NOMO-1 treated with dmso at 0.1 percent for 144 hours (cell line): Measurements from ENCODE around the gene DNAAF6.
A peak's percentile ranks its signal among the peaks of the same experiment; 100 is the strongest.
"Not testable (repeated sequence)": the region's sequence is repeated elsewhere in the genome, so short reads cannot be mapped to it uniquely, and the experiment has no call there.

Source experiments
- DNase-seq: peaks from one replicate; lab custom pipeline; 2025; ENCODE audit not compliant: unreplicated experiment; lab: John Stamatoyannopoulos, UW

The DNAAF6 gene

DNA sequence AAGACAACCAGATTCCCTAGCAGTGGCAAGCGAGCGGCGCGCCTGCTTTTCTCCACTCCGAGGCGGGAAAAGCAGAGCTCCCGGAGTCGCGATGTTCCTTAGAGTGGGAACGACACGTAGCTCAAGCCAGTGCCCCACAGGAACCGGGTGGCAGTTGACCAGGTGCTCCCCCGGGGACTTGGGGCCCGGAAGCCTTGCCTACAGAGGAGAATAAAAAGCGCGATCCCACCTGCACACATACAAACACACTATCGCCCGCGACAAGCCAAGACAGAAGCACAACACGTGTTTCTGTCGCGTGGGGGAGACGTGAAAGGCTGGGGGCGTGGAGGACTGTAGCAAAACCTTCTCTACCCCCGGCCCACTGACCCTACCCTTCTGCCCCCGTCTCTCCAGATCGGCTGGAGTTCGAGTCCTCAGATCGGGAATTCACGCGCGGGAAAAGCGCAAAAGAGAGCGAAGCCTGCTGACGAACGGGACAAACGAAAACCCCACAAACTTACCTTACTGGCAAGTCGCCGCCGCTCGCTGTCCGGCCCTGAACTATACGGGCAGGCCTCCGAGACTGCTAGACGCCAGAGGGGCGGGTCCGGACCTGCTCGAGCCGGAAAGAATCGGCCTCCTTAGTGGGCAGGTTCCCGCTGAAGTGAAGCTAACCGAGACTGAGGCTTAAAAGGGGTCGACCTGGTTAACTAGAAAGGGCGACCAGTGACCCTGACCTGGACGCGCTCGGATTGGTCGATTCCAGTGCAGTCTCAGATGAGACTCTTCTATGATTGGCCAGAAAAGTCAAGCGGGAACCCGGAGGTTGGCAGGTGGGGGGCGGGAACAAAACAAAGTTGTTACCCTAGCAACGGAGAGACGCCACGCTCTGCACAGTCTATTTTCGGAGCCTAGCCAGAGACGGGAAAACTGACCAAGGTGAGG is at the start of gene DNAAF6, which contains the start of gene NUP62CL:
DNAAF6 (plus strand) TSS at position 842 of the 927 bp plus-strand sequence. CDS start 6,265 bp downstream, outside the sequence.
NUP62CL (minus strand) TSS at position 664 of the 927 bp plus-strand sequence. CDS start 31,287 bp downstream, outside the sequence.
- DNase-seq: peak; percentile 42

DNA sequence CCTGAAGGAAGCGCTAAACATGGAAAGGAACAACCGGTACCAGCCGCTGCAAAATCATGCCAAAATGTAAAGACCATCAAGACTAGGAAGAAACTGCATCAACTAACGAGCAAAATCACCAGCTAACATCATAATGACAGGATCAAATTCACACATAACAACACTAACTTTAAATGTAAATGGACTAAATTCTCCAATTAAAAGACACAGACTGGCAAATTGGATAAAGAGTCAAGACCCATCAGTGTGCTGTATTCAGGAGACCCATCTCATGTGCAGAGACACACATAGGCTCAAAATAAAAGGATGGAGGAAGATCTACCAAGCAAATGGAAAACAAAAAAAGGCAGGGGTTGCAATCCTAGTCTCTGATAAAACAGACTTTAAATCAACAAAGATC is 48.8 kb upstream of the DNAAF6 start:
- DNase-seq: not testable (repeated sequence)

DNA sequence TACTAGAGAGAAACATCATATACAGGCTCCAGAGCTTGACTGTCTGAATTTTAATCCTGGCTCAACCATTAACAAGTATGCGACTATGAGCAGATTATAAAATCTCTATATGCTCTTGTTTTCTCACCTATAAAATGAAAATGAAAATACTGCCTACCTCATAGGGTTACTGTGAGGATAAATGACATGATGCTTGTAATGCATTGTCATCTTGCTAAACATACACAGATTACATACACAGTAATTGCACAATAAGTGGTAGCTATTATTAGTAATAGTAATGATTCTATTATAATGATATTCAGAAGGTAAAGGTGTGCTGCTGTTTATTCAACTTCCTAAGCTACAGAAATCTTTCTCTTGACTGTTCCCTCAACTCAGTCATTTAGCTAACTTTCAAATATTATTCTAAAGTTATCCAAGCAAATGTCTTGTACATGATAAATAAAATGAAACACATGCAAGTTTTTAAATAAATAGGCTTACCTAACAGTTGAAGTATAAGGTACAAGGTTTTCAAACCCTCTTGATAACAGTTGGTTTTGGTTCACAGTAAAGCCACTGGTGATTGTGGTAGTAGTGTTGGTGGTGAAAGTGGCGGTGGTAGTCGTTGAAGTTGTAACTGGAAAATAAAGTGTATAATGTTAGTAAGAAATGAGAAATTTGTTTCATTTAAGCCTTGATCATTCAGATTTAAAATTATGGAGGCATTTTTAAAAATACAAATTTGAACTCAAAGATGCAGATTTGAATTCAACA is 39.1 kb upstream of the DNAAF6 start:
- DNase-seq: no peak

DNA sequence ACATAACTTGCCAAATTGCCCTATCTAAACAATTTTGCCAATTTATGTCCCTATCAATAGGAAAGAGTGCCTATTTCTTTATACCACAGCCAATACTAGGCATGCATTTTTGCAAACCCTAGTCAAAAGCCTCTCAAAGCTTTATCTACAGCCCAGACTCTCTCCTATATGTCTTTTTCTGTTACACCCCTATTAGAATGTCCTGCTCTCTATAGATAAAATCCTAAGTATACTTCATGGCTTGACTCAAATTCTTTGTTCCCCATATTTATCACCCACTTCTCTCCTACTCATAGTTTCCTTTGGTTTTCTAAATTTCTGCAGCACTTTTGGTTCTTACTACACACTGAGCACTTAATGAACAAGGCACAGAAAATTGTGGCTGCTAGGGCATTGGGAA is 38.2 kb upstream of the DNAAF6 start:
- no peak for DNase-seq

DNA sequence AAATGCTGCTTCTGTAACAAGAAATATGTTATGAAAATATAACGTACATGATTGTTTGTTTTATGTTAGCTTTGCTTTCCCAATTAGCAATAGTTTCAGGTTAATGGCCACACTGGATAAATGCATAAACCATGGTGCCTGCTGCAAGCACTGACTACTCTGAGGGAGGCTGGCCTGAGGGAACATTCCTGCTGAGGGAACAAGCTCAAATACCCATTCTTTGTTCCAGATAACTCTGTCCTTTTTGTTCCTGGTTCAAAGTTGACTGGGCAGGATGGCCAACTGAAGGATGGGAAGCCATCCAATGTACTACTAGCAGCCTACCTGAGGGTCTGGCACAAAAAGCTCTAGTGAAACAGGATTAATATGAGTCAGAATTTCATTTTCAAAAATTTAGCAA is 37.7 kb upstream of the DNAAF6 start:
- DNase-seq: no peak

DNA sequence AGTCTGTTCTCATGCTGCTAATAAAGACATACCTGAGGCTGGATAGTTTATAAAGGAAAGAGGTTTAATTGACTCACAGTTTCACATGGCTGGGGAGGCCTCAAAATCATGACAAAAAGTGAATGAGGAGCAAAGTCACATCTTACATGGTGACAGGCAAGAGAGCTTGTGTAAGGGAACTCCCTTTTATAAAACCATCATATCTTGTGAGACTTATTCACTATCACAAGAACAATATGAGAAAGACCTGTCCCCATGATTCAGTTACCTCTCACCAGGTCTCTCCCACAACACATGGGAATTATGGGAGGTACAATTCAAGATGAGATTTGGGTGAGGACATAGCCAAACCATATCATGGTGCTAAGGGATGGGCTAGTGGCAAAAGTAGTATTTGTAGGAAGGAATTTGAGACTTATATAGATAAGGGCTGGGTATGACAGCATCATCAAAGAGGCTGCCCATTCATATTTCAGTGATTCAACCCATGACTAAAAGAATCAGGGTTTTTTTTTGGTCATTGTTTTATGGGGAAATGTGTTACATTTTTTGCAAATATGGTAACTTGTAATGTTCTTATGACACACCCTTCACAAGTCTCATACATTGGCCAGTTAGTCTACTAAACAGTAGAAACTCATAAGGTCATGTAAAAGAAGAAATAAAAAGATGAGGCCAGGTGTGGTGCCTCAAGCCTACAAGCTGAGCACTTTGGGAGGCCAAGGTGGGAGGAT is 34.9 kb upstream of the DNAAF6 start:
- DNase-seq: no peak

DNA sequence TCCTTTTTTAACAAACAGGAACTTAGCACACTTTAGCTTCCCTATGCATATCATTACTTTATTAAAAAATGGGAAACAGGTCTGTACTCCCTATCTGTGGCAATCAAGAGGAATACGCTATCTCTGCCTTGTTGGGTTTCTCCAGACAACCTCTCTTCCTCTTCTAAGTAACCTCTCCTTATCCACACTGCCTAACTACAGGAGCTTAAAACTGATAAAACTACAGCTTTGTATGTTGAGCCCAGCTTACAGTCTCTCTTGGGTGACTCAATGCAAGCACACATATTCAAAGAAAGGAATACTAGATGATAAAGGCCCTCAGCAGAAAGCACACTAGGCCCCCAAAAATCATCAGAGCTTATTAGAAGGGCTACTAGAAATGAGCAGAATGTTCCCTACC is 9.1 kb upstream of the DNAAF6 start:
- no peak for DNase-seq

DNA sequence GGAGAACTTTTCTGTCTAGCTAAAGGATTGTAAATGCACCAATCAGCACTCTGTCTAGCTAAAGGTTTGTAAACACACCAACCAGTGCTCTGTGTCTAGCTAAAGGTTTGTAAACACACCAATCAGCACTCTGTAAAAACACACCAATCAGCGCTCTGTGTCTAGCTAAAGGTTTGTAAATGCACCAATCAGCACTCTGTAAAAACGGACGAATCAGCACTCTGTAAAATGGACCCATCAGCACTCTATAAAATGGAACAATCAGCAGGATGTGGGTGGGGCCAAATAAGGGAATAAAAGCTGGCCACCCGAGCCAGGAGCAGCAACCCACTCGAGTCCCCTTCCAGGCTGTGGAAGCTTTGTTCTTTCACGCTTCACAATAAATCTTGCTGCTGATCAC is 8.3 kb upstream of the DNAAF6 start:
- not testable (repeated sequence) for DNase-seq

DNA sequence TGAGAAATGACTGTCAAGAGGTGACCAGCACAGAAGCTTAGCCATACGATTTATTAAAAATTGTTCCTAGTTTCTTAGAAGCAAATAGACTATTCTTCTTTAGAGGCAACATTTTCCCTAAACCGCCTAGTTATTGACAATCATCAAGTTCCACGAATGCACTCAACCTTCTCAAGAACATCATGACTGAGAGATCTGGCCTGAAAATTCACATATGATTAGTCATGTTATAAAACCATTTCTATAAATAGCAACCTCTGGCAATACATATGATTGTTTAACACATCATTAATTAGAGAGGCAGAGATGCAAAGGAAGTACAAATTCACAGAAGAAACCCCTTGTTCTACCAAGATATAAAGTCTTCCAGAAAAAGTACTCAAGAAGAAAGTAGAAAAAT is 6.9 kb upstream of the DNAAF6 start:
- no peak for DNase-seq

DNA sequence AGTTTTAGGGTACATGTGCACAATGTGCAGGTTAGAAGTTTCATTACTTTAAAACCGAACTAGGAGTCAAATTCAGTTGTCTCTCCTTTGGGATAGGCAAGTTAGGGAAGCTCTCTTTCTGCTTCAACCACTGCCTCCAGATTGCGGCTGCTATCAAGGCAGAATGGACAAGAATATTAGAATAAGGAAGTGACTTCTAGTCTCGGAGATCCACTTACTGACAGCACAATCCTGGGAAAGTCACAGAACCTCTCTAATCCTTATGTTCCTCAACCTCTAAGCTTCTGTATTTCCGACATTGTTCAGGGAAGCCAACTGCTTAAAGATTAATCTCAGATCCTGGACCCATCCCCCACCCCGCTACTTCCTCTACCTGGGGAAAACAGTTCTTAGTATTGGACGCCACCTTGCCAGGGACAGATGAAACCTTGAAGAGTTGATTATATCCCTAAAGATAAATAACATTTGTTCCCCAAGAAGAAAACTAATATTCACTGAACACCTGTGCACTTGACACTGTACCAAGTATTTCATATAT is 2.3 kb upstream of the DNAAF6 start:
- no peak for DNase-seq

DNA sequence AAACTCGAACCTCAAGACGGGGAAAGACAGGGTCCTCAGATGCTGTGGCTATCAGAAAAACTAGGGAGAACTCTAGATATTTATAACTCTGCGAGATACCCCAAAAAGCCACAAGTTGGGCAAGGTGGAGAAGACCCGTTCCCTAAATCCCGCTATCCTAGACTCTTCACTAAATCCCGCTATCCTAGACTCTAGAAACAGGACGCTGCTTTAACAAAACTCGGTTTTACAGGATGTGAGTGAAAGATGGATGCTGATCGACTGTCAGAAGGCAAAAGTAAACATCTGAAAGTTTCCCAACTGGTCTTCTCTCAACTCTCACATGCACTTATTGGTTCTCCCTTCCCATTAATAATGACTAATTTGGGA is 270 bp downstream of the DNAAF6 start:
- DNase-seq: no peak

DNA sequence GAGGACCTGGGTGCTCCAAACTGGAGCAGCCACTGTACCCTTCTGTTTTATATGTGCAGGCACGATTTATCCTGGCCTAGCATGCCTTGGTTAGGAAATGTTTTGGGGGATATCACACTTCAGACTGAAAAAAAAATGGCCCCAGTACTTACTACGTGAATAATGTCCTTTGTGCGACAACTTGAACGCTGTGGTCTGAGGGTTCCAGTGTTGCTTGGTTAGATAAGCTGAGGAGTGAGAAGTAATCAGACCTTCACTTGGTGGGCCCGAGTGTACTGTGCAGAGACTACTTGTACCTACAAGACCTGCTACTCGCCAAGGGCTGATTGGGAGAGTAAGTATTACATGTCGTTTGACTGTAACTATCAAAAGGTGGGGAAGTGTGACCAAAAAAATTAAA is 678 bp downstream of the DNAAF6 start:
- no peak for DNase-seq

DNA sequence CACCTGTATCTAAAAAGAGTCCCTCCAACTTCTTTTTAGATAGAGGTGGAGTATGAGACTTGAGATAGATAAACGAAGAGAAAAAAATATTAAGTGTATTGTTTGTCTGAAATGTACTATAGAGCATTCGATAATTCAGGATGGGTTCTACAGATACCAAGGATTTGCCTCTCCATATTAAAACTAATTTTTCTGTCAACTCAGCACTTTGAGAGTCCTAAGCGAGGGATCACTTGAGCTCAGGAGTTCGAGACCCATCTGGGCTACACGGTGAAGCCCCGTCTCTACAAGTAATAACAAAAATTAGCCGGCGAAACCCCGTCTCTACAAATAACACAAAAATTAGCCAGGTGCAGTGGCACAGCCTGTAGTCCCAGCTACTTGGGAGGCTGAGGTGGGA is 1.5 kb downstream of the DNAAF6 start:
- no peak for DNase-seq

DNA sequence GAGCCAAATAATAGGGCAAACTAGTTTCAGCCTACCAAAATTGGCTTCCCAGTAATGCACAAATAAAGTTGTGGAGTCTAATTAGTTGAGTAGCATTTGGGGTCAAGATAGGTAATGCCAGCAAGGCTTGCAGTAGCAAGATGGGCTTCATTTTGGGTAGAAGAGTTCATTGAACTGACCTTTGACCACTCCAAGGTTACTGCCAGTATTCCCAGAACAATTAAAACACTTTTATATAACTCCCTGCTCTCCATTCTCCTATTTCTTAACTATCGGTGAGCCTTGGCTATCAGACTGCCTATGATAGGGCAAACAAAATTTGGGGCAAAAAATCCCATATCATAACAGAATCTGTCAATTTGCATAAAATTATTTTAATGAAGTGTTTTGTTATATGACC is 7.1 kb downstream of the DNAAF6 start:
- DNase-seq: no peak

DNA sequence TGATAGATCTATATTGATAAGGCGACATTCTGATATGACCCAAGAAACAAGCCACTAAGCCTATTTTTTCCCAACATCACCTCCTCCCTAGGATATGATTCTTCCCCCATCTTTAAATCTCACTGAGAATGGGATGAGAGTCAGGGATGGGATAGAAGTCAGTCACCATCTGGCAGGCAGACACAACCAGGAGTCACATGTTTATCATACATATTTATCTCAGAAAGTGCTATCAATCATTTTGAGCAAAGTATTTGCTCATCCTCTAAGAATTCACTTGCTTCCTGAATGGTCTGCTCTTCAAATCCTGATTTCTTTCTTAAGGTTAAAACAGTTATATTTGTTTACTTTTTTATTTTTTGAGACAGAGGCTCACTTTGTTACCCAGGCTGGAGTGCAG is 20.3 kb downstream of the DNAAF6 start:
- no peak for DNase-seq

DNA sequence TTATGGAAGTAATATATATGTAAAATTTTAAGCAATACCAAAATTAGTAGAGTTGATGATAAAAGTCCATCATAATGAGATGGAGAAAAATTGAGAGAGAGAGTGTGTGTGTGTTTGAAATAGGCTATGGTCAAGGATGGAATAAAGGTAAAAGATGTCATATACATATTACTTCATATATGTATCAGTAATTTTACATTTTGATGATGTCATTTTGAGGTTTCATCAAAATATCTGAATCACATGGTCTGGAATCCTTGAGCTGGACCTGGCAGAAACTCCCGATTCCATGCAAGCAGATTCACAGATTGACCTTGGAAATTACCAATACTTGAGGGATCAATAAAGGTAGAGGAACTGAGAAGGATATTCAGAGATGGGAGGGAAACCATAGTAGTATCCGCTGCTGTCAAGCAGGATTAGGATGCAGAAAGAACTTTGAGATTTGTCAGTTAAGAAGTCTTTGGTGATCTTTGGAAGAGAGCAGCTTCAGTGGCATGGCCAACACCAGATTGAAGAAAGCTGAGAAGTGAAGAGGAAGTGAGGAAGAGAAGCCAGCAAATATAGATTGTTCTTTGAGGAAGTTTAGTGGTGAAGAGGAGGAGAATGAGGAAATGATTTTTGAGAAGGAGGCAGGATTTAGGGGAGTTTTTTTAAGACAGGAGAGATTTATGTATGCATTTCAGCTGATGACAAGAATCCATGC is 21.5 kb downstream of the DNAAF6 start:
- DNase-seq: peak; percentile 59

DNA sequence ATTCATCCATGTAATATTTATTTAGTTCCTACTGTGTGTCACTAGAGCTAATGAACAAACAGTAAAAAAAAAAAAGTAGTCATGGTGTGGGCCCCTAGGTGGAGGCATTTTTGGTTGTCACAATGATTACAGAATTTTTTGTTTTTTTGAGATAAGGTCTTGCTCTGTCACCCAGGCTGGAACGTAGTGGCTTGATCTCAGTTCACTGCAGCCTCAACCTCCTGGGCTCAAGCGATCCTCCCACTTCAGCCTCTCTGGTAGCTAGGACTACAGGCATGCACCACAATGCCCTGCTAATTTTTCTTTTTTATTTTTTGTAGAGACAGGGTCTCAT is 22.0 kb downstream of the DNAAF6 start:
- no peak for DNase-seq

DNA sequence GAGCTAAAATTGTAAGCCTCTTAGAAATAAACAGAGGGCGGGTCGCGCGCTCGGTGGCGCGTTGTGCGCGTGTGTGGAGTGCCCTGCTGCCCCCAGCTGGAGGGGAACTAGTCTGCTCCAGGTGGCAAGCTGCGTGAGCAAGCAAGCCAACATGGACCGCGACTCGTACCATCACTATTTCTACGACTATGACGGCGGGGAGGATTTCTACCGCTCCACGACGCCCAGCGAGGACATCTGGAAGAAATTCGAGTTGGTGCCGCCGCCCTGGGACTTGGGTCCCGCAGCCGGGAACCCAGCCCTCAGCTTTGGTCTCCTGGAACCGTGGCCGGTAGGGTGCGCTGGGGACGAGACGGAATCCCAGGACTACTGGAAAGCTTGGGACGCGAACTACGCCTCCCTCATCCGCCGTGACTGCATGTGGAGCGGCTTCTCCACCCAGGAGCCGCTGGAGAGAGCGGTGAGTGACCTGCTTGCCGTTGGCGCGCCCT is 66.1 kb downstream of the DNAAF6 start:
- no peak for DNase-seq

DNA sequence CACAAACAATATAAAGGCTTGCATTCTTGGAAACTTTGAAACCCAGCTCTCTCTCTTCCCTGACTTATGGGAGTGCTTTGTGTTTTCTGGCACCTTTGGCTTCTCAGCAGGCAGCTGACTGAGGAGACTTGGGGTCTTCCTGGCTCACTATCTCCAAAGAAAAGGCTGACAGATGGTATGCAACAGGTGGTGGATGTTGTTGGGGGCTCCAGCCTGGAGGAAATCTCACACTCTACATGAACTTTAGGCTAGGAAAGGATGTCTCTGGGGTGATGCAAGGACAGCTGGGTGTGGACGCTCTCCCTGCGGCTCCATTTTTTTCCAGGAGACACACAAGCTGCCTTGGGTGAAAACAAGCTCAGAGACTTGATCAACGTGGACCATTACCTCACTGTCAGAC is 67.4 kb downstream of the DNAAF6 start:
- no peak for DNase-seq

DNA sequence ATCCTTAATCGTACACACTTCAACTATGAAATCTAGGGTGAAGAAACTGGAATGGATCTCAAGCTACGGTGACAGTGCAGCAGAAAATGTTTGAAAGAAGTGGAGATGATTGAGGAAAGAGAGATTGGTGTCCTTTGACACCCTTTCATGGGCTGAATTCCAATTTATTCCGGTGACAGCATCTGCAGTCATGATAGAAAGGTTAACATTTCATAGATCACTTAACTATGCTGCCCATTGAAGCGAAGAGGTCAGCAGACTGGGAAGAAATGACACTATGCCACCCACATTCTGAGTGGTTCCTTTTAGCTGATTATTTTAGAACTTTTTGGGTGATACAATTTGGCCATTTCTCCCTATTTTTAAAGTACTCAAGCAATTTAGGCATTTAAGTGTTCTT is 82.3 kb downstream of the DNAAF6 start:
- no peak for DNase-seq

DNA sequence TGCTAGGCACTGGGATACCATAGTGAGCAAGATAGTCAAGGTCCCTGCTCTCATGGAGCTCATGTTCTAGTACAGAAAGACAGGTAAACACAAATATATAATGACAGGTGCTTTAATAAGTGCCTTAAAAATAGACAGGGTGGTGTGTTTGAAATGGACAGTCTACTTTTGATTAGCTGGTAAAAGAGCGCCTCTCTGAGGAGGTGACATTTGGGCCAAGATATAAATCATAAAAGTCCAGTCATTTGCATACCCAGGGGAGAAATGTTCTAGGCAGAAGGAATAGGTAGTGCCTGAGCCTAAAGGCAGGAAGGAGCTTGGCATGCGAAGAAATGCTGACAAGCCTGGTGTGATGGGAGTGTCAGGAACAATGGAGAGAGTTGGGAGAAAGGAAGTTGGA is 83.6 kb downstream of the DNAAF6 start:
- no peak for DNase-seq
